Lower leg skin (tissue), 3 donors: ENCODE data around the gene RHBG.

Source experiments
- POLR2A ChIP-seq, 2 donors: fragments of 450-650 bp; IDR thresholded peaks; one replicate each; pipeline ENCODE4 v1.6.1; 2016 to 2017; ENCODE audit warnings: antibody characterized with exemption in 2 of 2, mild to moderate bottlenecking in 1 of 2, moderate library complexity in 1 of 2
- TF ChIP-seq, protein P1 (sequence below), 3 donors: fragments of 450-650 bp; IDR thresholded peaks; one replicate each; pipeline ENCODE4 v1.5.1; 2016; ENCODE audit warnings: antibody characterized with exemption in 3 of 3, mild to moderate bottlenecking in 3 of 3, moderate library complexity in 2 of 3

DNA sequence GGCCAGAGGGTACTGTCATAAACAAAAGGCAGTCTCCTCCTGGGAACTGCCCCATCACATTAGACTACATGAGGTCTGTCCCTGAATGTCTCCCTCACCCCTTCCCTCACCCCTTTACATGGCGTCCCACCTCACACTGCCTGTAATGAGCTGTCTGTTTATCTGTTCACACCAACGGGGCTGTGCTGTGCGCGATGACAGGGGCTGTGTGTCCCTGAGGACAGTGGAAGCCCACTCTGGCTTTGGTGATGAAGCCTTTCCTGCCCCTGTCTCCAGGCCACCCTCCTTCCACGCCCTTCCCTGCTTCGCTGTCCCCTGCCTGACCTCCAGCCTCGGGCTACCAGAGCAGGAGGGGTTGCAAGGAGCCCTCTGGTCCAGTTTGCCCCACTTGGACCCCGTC lies 22.7 kb downstream of the RHBG start:
- TF ChIP-seq, protein P1, sequence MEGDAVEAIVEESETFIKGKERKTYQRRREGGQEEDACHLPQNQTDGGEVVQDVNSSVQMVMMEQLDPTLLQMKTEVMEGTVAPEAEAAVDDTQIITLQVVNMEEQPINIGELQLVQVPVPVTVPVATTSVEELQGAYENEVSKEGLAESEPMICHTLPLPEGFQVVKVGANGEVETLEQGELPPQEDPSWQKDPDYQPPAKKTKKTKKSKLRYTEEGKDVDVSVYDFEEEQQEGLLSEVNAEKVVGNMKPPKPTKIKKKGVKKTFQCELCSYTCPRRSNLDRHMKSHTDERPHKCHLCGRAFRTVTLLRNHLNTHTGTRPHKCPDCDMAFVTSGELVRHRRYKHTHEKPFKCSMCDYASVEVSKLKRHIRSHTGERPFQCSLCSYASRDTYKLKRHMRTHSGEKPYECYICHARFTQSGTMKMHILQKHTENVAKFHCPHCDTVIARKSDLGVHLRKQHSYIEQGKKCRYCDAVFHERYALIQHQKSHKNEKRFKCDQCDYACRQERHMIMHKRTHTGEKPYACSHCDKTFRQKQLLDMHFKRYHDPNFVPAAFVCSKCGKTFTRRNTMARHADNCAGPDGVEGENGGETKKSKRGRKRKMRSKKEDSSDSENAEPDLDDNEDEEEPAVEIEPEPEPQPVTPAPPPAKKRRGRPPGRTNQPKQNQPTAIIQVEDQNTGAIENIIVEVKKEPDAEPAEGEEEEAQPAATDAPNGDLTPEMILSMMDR (IDR thresholded peaks at IDR 0.05), result no peak
- TF ChIP-seq POLR2A (IDR thresholded peaks at IDR 0.05), result no peak
